Esophagus muscularis mucosa (tissue), 4 donors: ENCODE data around the gene ZDHHC24. TPM values are rescaled to one million over a fixed set of nuclear protein-coding genes. Genes with fewer than 3 reads are reported as not detected.
A peak's percentile ranks its signal among the peaks of the same experiment; 100 is the strongest.
"Not testable (repeated sequence)": the region's sequence is repeated elsewhere in the genome, so short reads cannot be mapped to it uniquely, and the experiment has no call there.

Experiments used
- DNase-seq: peaks from one replicate; pipeline ENCODE4 v3.0.0-alpha.2; 2017; ENCODE audit errors: extremely low spot score
- H3K27ac ChIP-seq, 4 donors: fragments of 200-600 bp; sonication (generic); replicated peaks in 1 of 4; 1 replicate in 3 of 4; 2 replicates in 1 of 4; pipeline ENCODE4 v1.5.1; 2016 to 2019; ENCODE audit warnings: mild to moderate bottlenecking in 1 of 4
- H3K27me3 ChIP-seq, 4 donors: fragments of 200-600 bp; sonication (generic); one replicate each; pipeline versions ENCODE4 v1.5.1 to v1.6.0; 2016 to 2019
- H3K36me3 ChIP-seq, 4 donors: fragments of 200-600 bp; sonication (generic); one replicate each; pipeline ENCODE4 v1.5.1; 2016 to 2019
- H3K4me1 ChIP-seq, 4 donors: fragments of 200-600 bp; sonication (generic); one replicate each; pipeline ENCODE4 v1.5.1; 2016 to 2019
- H3K4me3 ChIP-seq, 4 donors: fragments of 200-600 bp; sonication (generic); 1 replicate in 2 of 4; 2 replicates in 2 of 4; pipeline ENCODE4 v1.5.1; 2016 to 2019; ENCODE audit warnings: mild to moderate bottlenecking in 4 of 4, moderate library complexity in 1 of 4
- H3K9me3 ChIP-seq, 4 donors: fragments of 200-600 bp; sonication (generic); 1 replicate in 3 of 4; 2 replicates in 1 of 4; pipeline ENCODE4 v1.5.1; 2016 to 2019
- CTCF ChIP-seq, 3 experiments: fragments of 200-600 bp in 2 of 3; fragments of 450-650 bp in 1 of 3; sonication (generic) in 2 of 3; IDR thresholded peaks; one replicate each; pipeline ENCODE4 v1.5.1; 2017 to 2019; ENCODE audit warnings: antibody characterized with exemption in 3 of 3, mild to moderate bottlenecking in 2 of 3, moderate library complexity in 1 of 3
- EP300 ChIP-seq: sonication (generic); formaldehyde crosslinking; IDR thresholded peaks from one replicate; pipeline ENCODE4 v1.6.1; 2017; ENCODE audit warnings: antibody characterized with exemption
- POLR2A ChIP-seq: fragments of 450-650 bp; IDR thresholded peaks from one replicate; pipeline ENCODE4 v1.6.1; 2017; ENCODE audit warnings: antibody characterized with exemption, moderate library complexity, mild to moderate bottlenecking, low read depth
- POLR2AphosphoS5 ChIP-seq, 2 donors: sonication (generic); formaldehyde crosslinking; IDR thresholded peaks; one replicate each; pipeline ENCODE4 v1.6.1; 2017; ENCODE audit warnings: antibody characterized with exemption in 2 of 2
- WGBS: methylation state at CpG from one replicate; pipeline ENCODE4 v1.1.5; 2018; 5-methylcytosine and 5-hydroxymethylcytosine counted together
- intact Hi-C: fragments of 100-400 bp; cut with DNase I; formaldehyde crosslinking; loops from one replicate; pipeline ENCODE4 v1.15.1; 2023
- total RNA-seq, 4 donors: library from RNA; depleted of rRNA; stranded (reverse); fragments of >200 nt; gene quantifications; one replicate each; pipeline versions ENCODE4 v1.1.0 to v1.2.1, GENCODE V29; 2016

ZDHHC24 gene
- total RNA-seq, 4 donors from 2014 or later, result 7.6 to 16.2 (median 12.2) TPM

DNA sequence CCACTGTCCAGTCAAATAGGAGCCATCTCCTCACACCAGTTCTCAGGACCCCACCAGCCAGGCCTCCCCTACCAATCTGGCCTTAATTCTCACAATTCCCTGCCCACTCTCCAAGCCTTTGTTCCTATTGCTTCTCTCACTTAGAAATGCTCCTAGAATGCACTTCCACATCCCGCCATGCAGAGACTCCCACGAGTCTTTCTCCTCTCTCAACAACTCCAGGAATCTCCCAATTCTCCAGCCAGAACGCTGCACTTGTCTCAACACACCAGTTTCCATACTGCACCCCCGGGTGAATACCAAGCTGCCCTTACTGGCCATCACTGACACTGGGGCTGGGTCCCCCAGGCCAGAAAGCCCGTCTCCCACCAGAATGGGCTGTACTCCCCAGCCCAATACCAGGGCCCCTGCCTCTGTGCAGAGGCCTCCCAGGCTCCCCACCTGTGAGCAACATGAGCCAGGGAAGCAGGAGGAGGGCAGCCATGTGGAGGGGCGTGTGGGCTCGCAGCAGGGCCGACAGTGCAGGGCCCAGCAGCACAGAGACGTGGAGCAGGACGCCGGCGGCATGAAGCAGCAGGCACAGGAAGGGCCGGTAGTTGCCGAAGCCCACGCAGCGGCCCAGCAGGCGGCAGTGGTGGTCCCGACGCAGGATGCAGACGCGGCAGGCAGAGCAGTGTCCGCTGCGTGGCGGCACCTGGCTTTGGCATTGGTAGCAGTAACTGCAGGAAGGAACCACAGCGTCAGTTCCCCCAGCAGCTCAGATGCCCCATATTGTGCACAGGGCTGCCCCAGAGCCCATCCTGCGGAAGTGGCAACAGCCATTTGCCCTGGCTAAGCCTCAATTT is 2.4 kb downstream of the ZDHHC24 start:
- H3K27me3 ChIP-seq, result no peaks in the 10 kb centered on the region
- peaks cover 28 to 48% (median 38%) of the 10 kb centered on the region in 4 donors for H3K4me1 ChIP-seq
- H3K4me3 ChIP-seq, result peak overlapping the region in 1 of 4 donors; percentile 3
- DNase-seq, result no peak
- no peaks in the 10 kb centered on the region for H3K9me3 ChIP-seq
- intact Hi-C loops, result no loop called here
- H3K36me3 ChIP-seq, result peaks cover 0 to 50% (median 40%) of the 10 kb centered on the region in 4 donors
- no peak for TF ChIP-seq EP300
- peak; percentile 19 to 49 (median 29) for TF ChIP-seq CTCF (IDR thresholded peaks at IDR 0.05)
- peak in 1 of 2 donors; percentile 43 for TF ChIP-seq POLR2AphosphoS5 (IDR thresholded peaks at IDR 0.05)
- WGBS, result 50% methylated on average over 8 of the region's 26 CpGs
- H3K27ac ChIP-seq, result peak overlapping the region in 3 of 4 donors; percentile 16 to 56 (median 31)

- H3K4me1 ChIP-seq, result peaks cover 28 to 40% (median 38%) of the 10 kb centered on the region in 4 donors
- no peak overlapping the region for H3K27ac ChIP-seq
- no peak for DNase-seq
- TF ChIP-seq POLR2A (no peak), EP300 (no peak), CTCF (IDR thresholded peaks at IDR 0.05) (no peak), POLR2AphosphoS5 (IDR thresholded peaks at IDR 0.05) (no peak)
- intact Hi-C loops, result no loop called here
- peaks cover 0 to 56% (median 41%) of the 10 kb centered on the region in 4 donors for H3K36me3 ChIP-seq
- no peak overlapping the region for H3K4me3 ChIP-seq
- whole genome bisulfite sequencing, result 71% methylated on average over 10 of the region's 10 CpGs
- no peaks in the 10 kb centered on the region for H3K27me3 ChIP-seq
- no peaks in the 10 kb centered on the region for H3K9me3 ChIP-seq
These were observed 3.5 kb downstream of the ZDHHC24 start for GRCh38 chr11:66542362-66542761.

DNA sequence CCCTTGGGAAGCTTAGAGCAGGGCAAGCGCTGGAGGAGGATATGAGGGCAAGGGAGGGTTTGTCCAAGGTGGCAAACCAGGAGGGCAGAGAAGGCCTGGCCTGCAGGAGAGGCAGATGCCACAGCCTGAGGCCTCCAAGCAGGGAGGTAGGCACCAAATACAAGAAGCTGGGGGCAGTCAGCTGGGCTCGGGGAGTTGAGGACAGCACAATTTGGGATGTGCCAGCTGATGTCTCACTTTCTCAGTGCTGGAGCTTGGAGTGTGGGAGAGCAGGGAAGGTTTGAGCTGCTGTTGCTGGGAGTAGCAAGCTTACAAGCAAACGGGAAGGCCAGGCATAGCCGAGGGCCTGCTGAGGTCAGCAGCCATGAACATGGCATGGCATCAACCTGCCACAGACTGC is 4.0 kb downstream of the ZDHHC24 start:
- Histone ChIP-seq H3K4me1 (peaks cover 28 to 38% (median 34%) of the 10 kb centered on the region in 4 donors), H3K27me3 (no peaks in the 10 kb centered on the region), H3K27ac (no peak overlapping the region), H3K4me3 (no peak overlapping the region), H3K9me3 (no peaks in the 10 kb centered on the region), H3K36me3 (peaks cover 0 to 61% (median 46%) of the 10 kb centered on the region in 4 donors)
- 95% methylated on average over 4 of the region's 4 CpGs for WGBS
- DNase-seq, result no peak
- intact Hi-C loops, result no loop called here
- TF ChIP-seq CTCF (IDR thresholded peaks at IDR 0.05) (no peak), POLR2AphosphoS5 (IDR thresholded peaks at IDR 0.05) (no peak), EP300 (no peak), POLR2A (no peak)

DNA sequence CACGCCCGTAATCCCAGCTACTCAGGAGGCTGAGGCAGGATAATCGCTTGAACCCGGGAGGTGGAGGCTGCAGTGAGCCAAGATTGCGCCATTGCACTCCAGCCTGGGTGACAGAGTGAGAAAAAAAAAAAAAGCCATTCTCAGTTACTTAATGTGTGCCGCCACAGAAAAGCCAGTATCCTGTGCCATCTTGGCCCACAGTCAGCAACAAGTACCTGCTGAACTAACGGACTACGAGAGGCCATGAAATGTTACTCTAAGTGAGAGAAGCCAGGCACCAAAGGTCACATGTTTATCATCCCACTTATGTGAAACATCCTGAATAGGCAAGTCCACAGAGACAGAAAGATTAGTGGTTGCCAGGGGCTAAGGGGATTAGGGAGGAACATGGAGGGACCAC is 5.2 kb downstream of the ZDHHC24 start:
- DNase-seq, H3K27me3 ChIP-seq, H3K27ac ChIP-seq, H3K4me3 ChIP-seq, H3K9me3 ChIP-seq, intact Hi-C loops: not testable (repeated sequence)
- Histone ChIP-seq H3K36me3 (peaks cover 0 to 74% (median 59%) of the 10 kb centered on the region in 4 donors), H3K4me1 (peaks cover 20 to 29% (median 25%) of the 10 kb centered on the region in 4 donors)
- 83% methylated on average over 8 of the region's 8 CpGs for WGBS

DNA sequence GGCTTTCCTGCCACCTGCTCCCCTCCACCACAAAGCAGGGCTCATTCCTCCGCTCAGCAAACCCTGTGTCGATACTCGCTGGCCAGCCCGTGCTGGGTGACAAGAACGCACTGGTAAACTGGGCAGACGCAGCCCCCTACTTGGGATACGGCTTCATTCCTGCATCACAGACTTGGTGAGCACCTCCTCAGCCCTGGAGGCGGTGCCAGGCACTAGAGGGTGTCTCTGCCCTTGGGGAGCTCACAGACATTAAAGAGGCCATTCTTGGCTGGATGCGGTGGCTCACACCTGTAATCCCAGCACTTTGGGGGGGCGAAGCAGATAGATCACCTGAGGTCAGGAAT is 6.0 kb downstream of the ZDHHC24 start:
- Histone ChIP-seq H3K27ac (no peak overlapping the region), H3K9me3 (no peaks in the 10 kb centered on the region), H3K27me3 (no peaks in the 10 kb centered on the region), H3K4me1 (peaks cover 13 to 23% (median 18%) of the 10 kb centered on the region in 4 donors), H3K4me3 (no peak overlapping the region), H3K36me3 (peaks cover 0 to 82% (median 65%) of the 10 kb centered on the region in 4 donors)
- WGBS, result 97% methylated on average over 8 of the region's 10 CpGs
- no peak for DNase-seq
- no peak for TF ChIP-seq POLR2AphosphoS5 (IDR thresholded peaks at IDR 0.05)
- TF ChIP-seq CTCF (IDR thresholded peaks at IDR 0.05), result no peak
- TF ChIP-seq POLR2A, result no peak
- no peak for TF ChIP-seq EP300
- intact Hi-C loops, result no loop called here
